Effector CD4-positive, alpha-beta T cell (primary cell): Measurements from ENCODE around the gene SLC27A6.
"Not testable (repeated sequence)": the region's sequence is repeated elsewhere in the genome, so short reads cannot be mapped to it uniquely, and the experiment has no call there.

Source experiments
- DNase-seq: peaks from one replicate; pipeline ENCODE4 v3.0.0-alpha.2; 2020

Gene SLC27A6

DNA sequence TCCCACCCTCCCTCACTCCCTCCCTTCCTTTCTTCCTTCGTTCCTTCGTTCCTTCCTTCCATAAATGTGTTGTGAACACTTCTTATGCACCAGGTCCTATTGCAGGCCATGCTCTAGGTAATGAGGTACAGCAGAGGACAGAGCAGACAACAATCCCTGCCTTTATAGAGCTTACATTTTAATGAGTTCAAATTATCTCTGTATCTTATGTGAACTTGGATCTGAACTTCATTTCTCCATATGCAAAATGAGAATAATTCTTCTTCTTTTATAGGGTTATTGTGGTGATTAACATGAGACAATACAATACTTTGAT, 37.2 kb downstream of the SLC27A6 start:
- DNase-seq = no peak

DNA sequence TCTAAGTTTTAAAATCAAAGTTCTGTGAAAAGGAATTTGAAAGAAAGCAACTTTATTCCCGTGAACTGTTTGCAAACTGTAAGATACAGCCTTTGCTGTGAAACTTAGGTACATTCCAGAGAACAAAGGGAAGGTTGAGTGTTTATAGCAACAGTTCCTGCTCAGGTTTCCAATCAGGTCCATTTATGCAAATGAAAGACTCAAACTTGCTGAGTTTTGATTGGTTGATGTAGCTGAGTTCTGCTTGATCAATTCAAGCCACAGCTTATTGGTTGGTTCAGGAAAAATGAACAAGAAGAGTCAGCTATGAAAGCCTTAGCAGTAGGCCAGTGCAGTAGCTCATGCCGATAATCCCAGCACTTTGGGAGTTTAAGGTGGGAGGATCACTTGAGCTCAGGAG, 37.9 kb downstream of the SLC27A6 start:
- DNase-seq = no peak

DNA sequence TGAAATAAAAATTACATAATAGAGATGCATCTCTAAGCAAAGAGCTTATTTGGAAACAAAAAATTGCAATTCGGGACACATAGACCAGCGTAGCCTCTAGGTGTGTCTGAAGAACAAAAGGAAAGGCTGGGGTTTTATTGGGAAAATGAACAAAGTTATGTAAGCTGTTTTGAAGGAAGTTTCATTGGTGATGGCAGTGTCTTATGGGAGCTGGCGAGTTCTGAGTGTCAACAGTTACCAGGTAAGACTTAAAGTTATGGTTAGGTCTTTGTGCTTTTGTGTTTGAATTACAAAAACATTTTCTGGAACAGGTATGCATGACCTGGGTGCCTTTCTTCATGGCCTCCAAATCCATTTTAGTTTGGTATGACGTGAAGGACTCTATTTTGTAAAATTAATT, 48.9 kb downstream of the SLC27A6 start:
- DNase-seq = no peak

DNA sequence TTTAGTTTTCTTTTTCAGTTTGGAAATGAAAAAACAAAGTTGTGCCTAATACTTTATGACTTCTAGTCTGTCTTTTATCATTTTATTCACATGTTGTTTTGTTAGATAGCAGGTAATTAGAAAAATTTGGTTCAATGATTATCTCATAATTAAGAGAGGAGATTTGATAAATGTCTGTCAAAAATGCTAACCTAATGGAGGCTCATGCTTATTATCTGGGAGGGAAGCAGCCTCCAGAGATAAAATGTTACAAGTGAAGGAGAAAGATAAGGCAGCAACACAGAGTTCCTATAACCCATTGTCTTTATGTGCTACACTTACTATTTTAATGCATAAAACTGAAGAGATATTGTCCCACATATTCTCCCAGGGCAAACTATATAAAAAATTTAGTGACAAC, 53.5 kb downstream of the SLC27A6 start:
- no peak for DNase-seq

DNA sequence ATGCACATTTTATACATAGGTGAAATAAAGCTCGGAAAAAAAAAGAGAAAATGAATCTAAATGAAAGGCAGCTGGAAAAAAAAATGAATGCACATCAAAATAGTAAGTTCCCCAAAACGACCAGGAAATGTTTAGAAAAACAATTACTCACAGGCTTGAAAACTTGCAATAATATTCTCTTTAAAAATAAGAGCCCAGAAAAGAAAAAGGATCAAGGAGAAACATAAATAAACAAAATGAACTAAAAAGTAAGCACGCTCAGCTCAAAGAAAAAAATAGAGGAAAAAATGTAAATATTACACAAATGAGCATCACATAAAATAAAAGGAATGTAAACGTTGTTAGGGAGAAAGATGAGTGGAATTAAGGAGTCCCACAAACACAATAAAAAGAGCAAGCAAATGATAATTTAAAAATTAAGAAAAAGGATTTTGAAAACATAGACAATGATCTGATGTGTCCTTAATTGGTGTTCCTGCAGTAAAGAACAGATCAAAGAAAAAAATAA, 54.2 kb downstream of the SLC27A6 start:
- DNase-seq = no peak

DNA sequence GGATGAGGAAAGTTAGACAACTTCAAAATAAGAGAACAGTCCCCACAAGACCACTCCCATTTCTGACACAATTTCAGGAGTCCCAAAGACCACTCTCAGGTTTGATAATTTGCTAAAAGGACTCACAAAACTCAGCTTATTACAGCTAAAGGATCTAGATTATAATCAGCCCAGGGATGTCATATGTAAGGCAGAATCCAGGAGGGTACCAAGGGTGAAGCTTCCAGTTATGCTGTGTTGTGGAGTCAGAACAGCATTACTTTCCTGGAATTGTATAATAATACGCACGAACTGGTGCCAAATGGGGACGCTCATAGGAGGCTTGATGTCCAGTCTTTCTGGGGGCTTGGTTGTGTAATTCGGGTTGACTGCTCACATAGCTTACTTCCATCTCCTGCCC, 55.4 kb downstream of the SLC27A6 start:
- no peak for DNase-seq

DNA sequence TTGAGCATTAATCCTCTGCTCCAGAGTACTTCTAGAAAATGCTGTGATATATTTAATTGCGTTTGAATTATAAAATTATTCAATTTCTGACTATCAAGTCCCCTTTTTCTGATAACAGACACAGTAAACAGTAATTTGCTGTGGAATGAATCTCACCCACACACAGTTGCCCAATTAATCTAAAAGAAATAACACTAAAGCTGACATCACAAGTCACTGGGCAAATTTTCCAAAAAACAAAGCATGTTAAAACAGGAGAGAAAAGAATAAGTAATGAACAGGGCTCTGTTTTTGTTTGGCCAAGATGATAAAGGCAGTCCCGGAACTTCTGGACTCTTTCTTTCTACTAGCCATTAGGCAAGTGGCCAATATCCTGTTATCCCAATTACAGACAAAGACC, 56.5 kb downstream of the SLC27A6 start:
- DNase-seq = no peak

DNA sequence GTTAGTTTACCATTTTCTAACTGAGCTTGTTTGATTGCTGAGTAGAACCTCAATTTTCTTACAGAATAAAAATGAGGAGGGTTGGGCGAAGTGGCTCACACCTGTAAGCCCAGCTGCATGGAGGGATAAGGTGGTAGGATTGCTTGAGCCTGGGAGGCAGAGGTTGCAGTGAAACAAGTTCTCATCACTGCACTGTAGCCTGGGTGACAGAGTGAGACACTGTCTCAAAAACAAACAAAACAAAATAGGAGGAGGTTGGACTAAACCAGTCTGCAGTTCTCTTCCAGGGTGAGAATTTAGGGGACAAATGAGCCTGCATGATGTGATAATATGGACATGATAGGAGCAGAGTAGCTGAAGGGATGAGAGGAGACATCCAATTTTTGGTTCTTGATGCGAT, 57.3 kb downstream of the SLC27A6 start:
- DNase-seq = no peak

DNA sequence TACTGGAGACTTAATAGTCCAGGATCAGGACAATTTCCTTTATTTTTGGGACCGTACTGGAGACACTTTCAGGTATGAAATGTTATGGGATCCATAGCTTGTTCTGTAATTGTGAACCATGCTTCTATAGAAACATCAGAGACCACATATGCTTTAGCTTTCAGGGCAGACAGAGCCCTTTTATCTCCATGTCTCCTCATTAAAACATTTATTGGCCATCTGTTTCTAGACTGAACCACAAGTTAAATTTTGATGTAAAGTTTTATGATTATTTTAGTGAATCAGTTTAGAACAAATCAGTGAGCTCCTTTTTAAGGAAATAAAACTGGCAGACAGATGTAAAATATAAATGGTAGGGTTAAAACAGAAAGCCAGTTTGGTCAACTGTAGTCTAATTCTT, 62.0 kb downstream of the SLC27A6 start:
- DNase-seq = no peak

DNA sequence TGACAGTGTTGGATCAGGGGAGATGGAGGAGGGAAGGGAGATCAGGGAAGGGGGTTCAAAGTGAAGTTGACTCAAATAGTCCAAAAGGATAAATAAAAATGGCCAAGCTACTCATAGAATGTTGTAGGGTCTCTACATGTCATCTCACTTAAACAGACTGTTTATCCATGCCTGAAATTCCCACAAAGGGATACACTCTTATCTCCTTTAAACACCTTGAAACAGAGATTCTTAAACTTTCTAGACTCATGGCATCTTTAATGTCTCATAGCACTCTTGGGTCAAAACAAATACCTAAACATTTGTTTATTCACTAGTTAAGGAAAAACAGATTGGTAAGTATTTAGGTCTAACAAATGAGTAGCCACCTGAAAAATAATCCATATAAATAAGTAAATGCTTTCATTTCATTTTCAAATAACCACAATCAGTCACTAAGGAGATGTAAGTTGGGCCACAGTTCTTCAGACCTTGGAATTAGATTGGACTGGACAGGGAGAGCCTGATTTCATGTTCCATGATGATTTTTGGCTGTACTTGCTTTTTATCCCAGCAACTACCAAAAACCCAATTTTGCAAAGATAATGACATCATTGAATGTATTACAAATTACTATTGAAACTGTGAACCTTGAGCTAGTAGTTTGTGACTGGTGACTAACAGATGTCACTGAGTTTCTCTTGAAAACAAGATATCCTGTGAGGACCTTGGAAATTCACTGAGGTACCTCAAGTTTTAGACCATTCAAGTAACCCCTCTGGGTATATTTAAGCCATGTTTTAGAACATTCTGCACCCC, 66.8 kb downstream of the SLC27A6 start:
- DNase-seq = no peak

DNA sequence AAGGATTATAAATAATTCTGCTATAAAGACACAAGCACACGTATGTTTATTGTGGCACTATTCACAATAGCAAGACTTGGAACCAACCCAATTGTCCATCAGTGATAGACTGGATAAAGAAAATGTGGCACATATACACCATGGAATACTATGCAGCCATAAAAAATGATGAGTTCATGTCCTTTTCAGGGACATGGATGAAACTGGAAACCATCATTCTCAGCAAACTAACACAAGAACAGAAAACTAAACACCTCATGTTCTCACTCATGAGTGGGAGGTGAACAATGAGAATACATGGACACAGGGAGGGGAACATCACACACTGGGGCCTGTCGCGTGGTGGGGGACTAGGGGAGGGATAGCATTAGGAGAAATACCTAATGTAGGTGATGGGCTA, 71.0 kb downstream of the SLC27A6 start:
- DNase-seq = not testable (repeated sequence)

DNA sequence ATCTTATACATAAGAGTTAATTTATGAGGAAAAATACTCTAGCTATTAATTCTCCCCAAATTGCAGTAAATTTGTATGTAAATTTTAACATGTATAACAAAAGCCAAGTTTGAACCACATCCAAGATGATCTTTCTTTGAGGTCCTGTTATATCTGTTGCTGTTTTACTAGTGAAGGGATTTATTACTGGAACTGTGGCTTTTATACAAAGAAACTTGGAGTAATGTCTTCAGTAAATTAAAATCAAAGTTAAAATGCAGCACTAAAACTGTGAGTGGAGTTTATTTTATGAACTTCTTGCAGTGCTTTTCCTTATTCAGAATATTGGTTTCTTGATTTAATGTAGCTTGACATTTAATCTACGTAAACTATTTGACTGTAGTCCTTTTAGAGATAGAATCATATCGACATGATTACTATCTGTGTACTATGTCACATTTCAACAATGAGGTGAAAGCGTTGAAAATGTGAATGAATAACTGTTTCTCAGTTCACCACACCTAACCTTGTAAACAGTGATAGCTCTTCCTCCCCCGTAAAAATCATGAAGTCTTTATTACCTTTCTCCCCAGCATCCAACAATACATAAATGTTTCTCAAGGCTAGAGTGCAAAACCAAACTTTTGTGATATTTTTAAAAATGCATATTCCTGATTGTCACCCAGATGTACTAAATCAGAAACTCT, 76.1 kb downstream of the SLC27A6 start:
- no peak for DNase-seq

DNA sequence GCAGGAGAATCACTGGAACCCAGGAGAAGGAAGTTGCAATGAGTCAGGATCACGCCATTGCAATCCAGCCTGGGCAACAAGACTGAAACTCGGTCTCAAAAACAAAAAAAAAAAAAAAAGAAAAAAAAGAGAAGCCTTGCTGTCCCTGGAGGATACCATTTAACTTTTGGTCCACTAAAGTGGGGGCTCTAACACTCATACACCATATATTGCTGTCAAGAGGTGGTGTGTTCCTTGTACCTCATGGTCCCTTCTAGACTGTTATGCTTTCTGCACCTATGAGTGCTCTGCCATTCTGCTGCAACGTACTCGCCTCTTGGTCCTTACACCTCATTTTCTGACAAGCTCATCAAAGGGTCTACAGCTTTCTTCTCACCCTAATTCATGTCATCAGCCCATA, 77.0 kb downstream of the SLC27A6 start:
- DNase-seq = no peak

DNA sequence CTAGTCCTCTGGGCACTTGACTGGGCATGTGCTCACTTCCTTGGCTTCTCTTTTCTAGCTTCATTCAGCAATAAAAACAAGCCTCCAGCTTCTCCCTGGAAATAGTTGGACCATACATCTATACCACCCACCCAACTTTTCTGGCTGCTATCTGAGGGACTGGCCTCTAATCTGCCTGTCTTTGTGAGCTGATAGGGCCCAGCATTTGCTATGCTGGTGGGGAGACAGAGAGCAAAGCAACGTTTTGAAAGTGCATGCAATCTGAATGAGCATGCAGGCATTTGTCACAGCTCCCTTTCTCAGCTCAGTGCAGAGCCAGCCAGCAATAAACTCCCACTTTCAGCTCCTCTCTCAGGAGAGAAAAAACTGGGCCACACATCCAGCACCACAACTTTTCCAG, 78.6 kb downstream of the SLC27A6 start:
- DNase-seq = no peak

DNA sequence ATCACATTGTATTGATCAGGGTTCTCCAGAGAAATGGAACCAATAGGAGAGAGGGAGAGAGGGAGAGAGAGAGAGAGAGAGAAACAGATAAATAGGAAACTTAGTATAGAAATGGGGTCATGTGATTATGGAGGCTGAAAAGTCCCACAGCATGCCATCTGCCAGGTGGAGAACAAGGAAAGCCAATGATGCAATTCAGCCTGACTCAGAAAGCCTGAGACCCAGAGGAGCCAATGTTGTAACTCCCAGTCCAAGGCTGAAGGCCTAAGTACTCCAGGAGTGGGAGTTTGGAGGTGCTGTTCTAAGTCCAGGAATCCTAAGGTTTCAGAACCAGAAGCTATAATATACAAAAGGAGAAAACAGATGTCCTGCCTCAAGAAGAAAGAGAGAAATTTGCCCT, 80.9 kb downstream of the SLC27A6 start:
- DNase-seq = no peak

DNA sequence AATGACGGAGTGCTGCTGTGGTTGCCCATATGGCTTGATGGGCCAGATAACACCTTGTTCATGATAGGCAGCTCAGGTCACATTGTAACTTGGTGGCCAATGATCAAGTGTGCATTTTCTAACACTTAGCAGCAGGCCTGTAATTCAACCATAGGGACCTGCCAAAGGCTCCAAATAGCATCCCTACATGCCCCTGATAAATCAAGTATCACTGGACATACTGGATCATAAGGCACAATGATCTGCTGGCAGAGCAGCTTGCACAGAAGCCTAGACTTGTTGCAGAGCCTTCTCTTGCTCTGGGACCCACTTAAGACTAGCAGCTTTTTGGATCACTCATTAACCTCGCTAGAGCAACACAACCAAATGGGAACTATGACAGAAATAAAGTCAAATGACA, 83.2 kb downstream of the SLC27A6 start:
- DNase-seq = no peak

DNA sequence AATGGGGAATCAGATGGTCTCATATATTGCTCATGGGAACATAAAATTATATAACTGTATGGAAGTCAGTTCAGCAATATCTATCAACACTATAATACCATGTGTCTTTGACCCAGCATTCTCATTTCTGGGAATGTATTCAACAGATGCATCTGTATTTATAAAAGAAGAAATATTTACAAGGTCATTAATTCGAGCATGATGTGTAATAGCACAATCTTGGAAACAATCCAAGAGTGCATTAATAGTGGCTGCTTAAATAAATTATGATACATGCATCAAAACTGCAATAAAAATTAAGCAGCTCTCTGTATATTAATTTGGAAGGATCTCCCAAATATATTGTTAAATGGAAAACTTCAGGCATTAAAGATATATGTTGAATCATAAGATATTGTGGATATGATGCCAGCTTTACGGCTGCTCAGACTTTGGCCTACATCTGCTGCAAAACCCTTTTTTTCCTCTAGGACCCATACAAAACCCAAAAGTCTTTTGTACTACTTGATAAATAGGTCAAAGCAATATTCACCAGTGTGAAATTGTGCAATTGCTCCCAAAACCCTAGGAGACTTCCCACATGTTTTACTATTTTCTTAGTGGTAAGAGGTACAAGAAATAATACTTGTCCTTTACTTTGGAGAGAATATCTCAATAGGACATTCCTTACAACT, 84.0 kb downstream of the SLC27A6 start:
- DNase-seq = no peak

DNA sequence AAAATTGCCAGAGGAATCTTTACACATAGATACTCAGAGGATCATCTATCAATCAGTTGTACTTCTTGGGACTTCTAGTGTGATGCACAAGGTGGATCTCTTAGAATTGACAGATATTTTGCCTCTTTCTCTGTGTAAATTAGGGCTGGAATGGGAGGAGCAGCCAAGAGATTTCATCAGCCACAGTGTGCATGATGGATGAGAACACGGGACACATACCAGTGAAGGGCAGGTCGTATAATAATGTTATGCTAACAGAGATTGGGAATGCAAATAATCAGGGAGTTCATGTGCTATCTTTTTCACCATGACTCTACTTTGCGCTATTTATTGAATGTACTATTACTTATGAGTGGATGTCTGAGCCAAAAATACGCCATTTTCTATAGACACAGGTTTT, 86.0 kb downstream of the SLC27A6 start:
- no peak for DNase-seq

DNA sequence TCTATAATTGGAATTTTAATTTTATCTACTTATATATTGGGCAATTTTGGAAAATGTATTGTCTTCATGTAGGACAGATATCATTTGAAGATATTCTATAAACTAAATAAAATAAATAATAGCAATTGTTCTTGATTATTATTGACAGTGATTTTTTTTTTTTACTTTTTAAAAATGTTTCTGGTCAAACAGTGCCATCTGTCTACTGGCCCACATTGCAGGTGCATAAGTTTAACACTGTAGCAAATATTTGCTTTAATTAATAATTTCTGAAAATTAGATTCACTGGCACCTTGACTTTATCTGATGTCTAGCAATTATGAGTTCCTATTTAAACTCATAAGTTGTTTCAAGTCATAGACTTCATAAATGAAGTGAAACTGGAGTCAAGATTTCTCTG, 88.2 kb downstream of the SLC27A6 start:
- DNase-seq = no peak

DNA sequence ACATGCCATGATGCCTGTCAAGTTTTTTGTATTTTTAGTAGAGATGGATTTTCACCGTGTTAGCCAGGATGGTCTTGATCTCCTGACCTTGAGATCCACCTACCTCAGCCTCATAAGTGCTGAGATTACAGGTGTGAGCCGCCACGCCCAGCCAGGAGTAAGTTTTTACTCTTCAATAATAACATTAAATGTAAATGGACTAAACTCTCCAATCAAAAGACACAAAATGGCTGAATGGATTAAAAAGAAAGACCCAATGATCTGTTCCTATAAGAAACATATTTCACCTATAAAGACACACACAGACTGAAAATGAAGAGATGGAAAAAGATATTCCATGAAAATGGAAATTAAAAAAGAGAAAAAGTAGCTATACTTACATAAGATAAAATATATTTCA, 92.0 kb downstream of the SLC27A6 start:
- no peak for DNase-seq

DNA sequence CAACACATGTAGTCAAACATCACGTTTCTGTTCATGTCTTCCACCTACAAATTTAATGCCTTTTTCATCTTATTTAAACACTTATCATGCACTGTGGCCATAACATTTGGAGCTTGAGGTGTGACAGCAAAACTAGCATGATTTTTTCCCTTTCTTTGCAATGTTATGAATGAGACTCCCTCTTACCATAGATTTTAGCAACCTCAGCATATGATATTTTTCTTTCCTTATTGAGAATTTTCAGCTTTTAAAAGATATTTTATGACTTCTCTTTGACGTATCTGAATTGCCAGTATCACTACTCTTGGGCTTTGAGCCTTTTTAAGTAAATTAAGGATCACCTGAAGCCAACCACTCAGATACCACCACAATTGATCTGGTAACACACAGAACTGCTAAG, 96.6 kb downstream of the SLC27A6 start:
- no peak for DNase-seq

DNA sequence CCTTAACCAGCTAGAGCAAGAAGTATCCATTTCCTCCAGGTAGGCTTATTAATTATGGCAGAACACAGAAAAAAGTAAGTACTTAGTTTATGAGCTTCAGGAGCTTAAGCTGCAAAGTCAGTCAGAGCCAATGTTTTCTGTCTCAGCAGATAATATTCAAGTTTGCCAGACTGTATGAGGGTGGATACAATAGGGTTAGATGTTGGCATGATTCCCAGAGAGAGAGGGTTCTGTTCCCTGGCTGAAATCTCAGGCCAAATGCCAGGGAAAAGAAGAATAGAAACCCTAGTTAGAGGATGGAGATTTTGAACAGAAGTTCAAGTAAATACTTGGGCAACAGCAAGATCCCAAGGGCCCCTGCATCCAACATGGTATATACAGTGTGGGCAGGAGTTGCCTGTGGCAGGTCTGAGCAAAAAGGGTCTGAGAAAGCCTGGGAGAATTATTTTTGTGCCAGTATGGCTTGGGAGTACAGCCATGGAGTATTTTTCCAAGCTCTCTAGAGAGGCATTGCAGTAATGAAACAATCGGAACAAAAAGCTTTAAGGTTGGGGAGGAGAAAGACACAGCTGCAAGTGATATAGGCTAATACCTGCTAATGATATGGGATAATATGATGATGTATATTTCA, 98.3 kb downstream of the SLC27A6 start:
- no peak for DNase-seq

DNA sequence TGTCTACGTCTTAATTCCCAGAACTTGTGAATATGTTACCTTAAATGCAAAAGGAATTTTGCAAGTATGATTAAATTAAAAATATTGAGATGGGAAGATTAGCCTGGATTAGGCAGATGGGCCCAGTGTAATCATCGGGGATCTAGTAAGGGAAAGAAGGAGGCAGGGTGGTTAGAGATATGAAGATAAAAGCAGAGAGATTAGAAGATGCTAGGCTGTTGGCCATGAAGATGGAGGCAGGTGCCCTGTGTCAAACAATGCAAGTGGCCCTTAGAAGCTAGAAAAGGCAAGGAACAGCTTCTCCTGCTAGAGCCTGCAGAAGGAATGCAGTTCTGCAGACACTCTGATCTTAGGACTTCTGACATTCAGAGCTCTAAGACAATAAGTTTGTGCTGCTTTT, 100.4 kb downstream of the SLC27A6 start:
- no peak for DNase-seq

DNA sequence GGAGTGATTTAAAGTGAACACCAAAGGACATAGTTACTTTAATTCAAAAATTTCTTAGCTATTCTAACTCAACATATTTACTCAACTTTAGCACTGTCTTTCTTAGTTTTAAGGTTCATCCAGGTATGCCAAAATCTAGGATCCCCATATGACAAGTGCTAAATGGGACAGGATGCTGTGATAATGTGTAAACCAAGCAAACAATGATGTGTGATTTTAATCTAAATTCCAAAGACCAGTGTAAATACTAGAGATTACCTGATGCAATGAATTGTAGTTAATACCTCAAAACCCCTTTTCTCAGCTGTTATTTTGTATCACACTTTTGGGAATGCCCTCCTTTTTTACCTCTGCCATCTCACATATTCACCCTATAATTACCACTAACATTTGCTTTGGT, 102.5 kb downstream of the SLC27A6 start:
- DNase-seq = no peak
